CD4-positive, alpha-beta T cell (primary cell): ENCODE data around the gene OSBPL6. TPM values are rescaled to one million over a fixed set of nuclear protein-coding genes. Genes with fewer than 3 reads are reported as not detected.

Source experiments
- ATAC-seq: fragments of 200-7000 bp; cut with Tn5 transposase; one replicate; pipeline ENCODE4 v1.10.0; 2022; ENCODE audit warnings: mild to moderate bottlenecking; ENCODE audit not compliant: poor library complexity
- CTCF ChIA-PET: fragments of 350-600 bp; sonication (Branson Sonifier 250); formaldehyde crosslinking; loops from one replicate; lab custom pipeline; 2021; ENCODE audit warnings: antibody characterized with exemption, inconsistent platforms; lab: Charles Lee
- POLR2A ChIA-PET: fragments of 350-600 bp; sonication (Branson Sonifier 250); formaldehyde crosslinking; loops from one replicate; lab custom pipeline; 2021; ENCODE audit warnings: antibody characterized with exemption, inconsistent platforms; lab: Charles Lee
- DNase-seq, 14 experiments: peaks; one replicate each; pipeline ENCODE4 v3.0.0-alpha.2; 2013 to 2020; ENCODE audit warnings: mixed read lengths in 2 of 14
- H3K27ac ChIP-seq, 2 donors: one replicate each; pipeline versions ENCODE4 v1.5.1 to v1.7.0; 2013; ENCODE audit warnings: low read length in 2 of 2, low read depth in 1 of 2, mild to moderate bottlenecking in 1 of 2
- H3K27me3 ChIP-seq, 2 experiments: 1 replicate in 1 of 2; 2 replicates in 1 of 2; pipeline versions ENCODE4 v1.6.1 to v1.7.0; 2013; ENCODE audit warnings: low read length in 2 of 2, control low read depth in 1 of 2, mild to moderate bottlenecking in 1 of 2, moderate library complexity in 1 of 2; ENCODE audit not compliant: insufficient read depth in 2 of 2, control insufficient read depth in 1 of 2
- H3K36me3 ChIP-seq: one replicate; pipeline ENCODE4 v1.6.1; 2013; ENCODE audit warnings: low read length, control low read depth; ENCODE audit not compliant: insufficient read depth
- H3K4me1 ChIP-seq: one replicate; pipeline ENCODE4 v1.6.1; 2013; ENCODE audit warnings: low read length, control low read depth; ENCODE audit not compliant: insufficient read depth
- H3K4me3 ChIP-seq: one replicate; pipeline ENCODE4 v1.5.1; 2013; ENCODE audit warnings: mild to moderate bottlenecking, low read length, moderate library complexity
- H3K9me3 ChIP-seq, 2 experiments: 1 replicate in 1 of 2; 2 replicates in 1 of 2; pipeline versions ENCODE4 v1.6.1 to v1.7.0; 2013; ENCODE audit warnings: low read length in 2 of 2, mild to moderate bottlenecking in 2 of 2, control low read depth in 1 of 2, moderate library complexity in 1 of 2; ENCODE audit not compliant: control insufficient read depth in 1 of 2, insufficient read depth in 1 of 2
- H3K27ac Mint-ChIP-seq: one replicate; pipeline ENCODE4 v1.8.0; 2020; ENCODE audit warnings: mixed read lengths
- H3K27me3 Mint-ChIP-seq: one replicate; pipeline ENCODE4 v1.8.0; 2021; ENCODE audit warnings: mixed read lengths
- H3K36me3 Mint-ChIP-seq: one replicate; pipeline ENCODE4 v1.8.0; 2021; ENCODE audit warnings: low read depth, mixed read lengths
- H3K4me1 Mint-ChIP-seq: one replicate; pipeline ENCODE4 v1.8.0; 2021; ENCODE audit warnings: low read depth, mixed read lengths
- H3K4me3 Mint-ChIP-seq: one replicate; pipeline ENCODE4 v1.8.0; 2020; ENCODE audit warnings: mild to moderate bottlenecking, mixed read lengths
- H3K9me3 Mint-ChIP-seq: one replicate; pipeline ENCODE4 v1.8.0; 2020; ENCODE audit warnings: mixed read lengths
- intact Hi-C, 2 experiments: fragments of 100-400 bp; cut with DNase I in 1 of 2; cut with micrococcal nuclease in 1 of 2; formaldehyde crosslinking; loops; one replicate each; pipeline versions ENCODE4 v1.15.1 to v1.9.0; 2023 to 2025; cut with DNase I, micrococcal nuclease
- total RNA-seq, 174 experiments: library from RNA in 2 of 174; stranded (reverse) in 2 of 174; gene quantifications; one replicate each; pipeline ENCODE4 v1.2.3 and lab custom pipeline; 2021 to 2026
- TF ChIP-seq, protein P1 (sequence below): fragments of 200-600 bp; IDR thresholded peaks from one replicate; pipeline ENCODE4 v1.8.0; 2022; ENCODE audit warnings: antibody characterized with exemption, mild to moderate bottlenecking

OSBPL6 gene
- total RNA-seq, 2 experiments from 2014 or later: 0.08 to 0.11 TPM

GRCh38 chr2:178403671-178404306 is 209.5 kb downstream of the OSBPL6 start:
- Mint-ChIP-seq H3K27me3 (peaks cover 5% of the 10 kb centered on the region), H3K36me3 (no peaks in the 10 kb centered on the region), H3K4me3 (no peak overlapping the region), H3K4me1 (no peaks in the 10 kb centered on the region), H3K27ac (no peak overlapping the region), H3K9me3 (no peaks in the 10 kb centered on the region)
- H3K27ac ChIP-seq: no peak overlapping the region
- no peak for DNase-seq
- H3K4me1 ChIP-seq: no peaks in the 10 kb centered on the region
- no peak overlapping the region for H3K4me3 ChIP-seq
- intact Hi-C loops: no loop called here
- CTCF ChIA-PET: interaction anchor here (4.1 kb wide), 1 partner anchor 10 kb away, joined by 24 read pairs; no protein-coding TSS in a partner anchor
- no peaks in the 10 kb centered on the region for H3K9me3 ChIP-seq
- TF ChIP-seq, protein P1, sequence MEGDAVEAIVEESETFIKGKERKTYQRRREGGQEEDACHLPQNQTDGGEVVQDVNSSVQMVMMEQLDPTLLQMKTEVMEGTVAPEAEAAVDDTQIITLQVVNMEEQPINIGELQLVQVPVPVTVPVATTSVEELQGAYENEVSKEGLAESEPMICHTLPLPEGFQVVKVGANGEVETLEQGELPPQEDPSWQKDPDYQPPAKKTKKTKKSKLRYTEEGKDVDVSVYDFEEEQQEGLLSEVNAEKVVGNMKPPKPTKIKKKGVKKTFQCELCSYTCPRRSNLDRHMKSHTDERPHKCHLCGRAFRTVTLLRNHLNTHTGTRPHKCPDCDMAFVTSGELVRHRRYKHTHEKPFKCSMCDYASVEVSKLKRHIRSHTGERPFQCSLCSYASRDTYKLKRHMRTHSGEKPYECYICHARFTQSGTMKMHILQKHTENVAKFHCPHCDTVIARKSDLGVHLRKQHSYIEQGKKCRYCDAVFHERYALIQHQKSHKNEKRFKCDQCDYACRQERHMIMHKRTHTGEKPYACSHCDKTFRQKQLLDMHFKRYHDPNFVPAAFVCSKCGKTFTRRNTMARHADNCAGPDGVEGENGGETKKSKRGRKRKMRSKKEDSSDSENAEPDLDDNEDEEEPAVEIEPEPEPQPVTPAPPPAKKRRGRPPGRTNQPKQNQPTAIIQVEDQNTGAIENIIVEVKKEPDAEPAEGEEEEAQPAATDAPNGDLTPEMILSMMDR: no peak
- POLR2A ChIA-PET: interaction anchor here (1.7 kb wide), 1 partner anchor 11 kb away, joined by 11 read pairs; no protein-coding TSS in a partner anchor
- H3K27me3 ChIP-seq: no peaks in the 10 kb centered on the region
- ATAC-seq: no peak
- no peaks in the 10 kb centered on the region for H3K36me3 ChIP-seq

GRCh38 chr2:178404368-178404767 is 210.1 kb downstream of the OSBPL6 start:
- Mint-ChIP-seq H3K36me3 (no peaks in the 10 kb centered on the region), H3K27ac (no peak overlapping the region), H3K4me3 (no peak overlapping the region), H3K27me3 (peaks cover 5% of the 10 kb centered on the region), H3K9me3 (no peaks in the 10 kb centered on the region), H3K4me1 (no peaks in the 10 kb centered on the region)
- no peaks in the 10 kb centered on the region for H3K4me1 ChIP-seq
- no peak overlapping the region for H3K27ac ChIP-seq
- CTCF ChIA-PET: interaction anchor here (4.1 kb wide), 1 partner anchor 10 kb away, joined by 24 read pairs; no protein-coding TSS in a partner anchor
- TF ChIP-seq, protein P1: no peak
- H3K27me3 ChIP-seq: no peaks in the 10 kb centered on the region
- POLR2A ChIA-PET: interaction anchor here (1.7 kb wide), 1 partner anchor 10 kb away, joined by 11 read pairs; no protein-coding TSS in a partner anchor
- DNase-seq: no peak
- intact Hi-C loops: no loop called here
- no peak overlapping the region for H3K4me3 ChIP-seq
- H3K36me3 ChIP-seq: no peaks in the 10 kb centered on the region
- no peaks in the 10 kb centered on the region for H3K9me3 ChIP-seq
- ATAC-seq: no peak

- no peaks in the 10 kb centered on the region for H3K9me3 Mint-ChIP-seq
- no peak overlapping the region for H3K27ac Mint-ChIP-seq
- peaks cover 16% of the 10 kb centered on the region for H3K4me1 Mint-ChIP-seq
- intact Hi-C loops: no loop called here
- ATAC-seq (no peak), DNase-seq (no peak)
- no peak overlapping the region for H3K4me3 Mint-ChIP-seq
- H3K36me3 Mint-ChIP-seq: no peaks in the 10 kb centered on the region
- no peak overlapping the region for H3K4me3 ChIP-seq
- H3K27ac ChIP-seq: no peak overlapping the region
- H3K4me1 ChIP-seq: peaks cover 5% of the 10 kb centered on the region
- TF ChIP-seq, protein P1: no peak
- no peaks in the 10 kb centered on the region for H3K9me3 ChIP-seq
- no peaks in the 10 kb centered on the region for H3K27me3 ChIP-seq
- H3K36me3 ChIP-seq: no peaks in the 10 kb centered on the region
- no peaks in the 10 kb centered on the region for H3K27me3 Mint-ChIP-seq
- ChIA-PET POLR2A (no interaction called here), CTCF (no interaction called here)
Measured at GRCh38 chr2:178409261-178409660, 214.9 kb downstream of the OSBPL6 start.
